Stimulated activated CD4-positive, alpha-beta T cell treated with anti-CD3 and anti-CD28 coated beads, Interleukin-1b, Interleukin-23, amount 100 ng/mL, for 48 hours (primary cell): Measurements from ENCODE around the gene CCDC141.

Source experiments
- DNase-seq: peaks from one replicate; pipeline ENCODE4 v3.0.0-alpha.2; 2020

The CCDC141 gene

GRCh38 chr2:178910005-178910404, 139.9 kb downstream of the CCDC141 start:
- no peak for DNase-seq

GRCh38 chr2:178909507-178909906, 140.4 kb downstream of the CCDC141 start:
- no peak for DNase-seq

- DNase-seq = no peak
These were observed 141.1 kb downstream of the CCDC141 start for GRCh38 chr2:178908810-178909209.

- DNase-seq = no peak
These were observed 144.7 kb downstream of the CCDC141 start for GRCh38 chr2:178905261-178905660.

GRCh38 chr2:178899656-178900055, 150.3 kb downstream of the CCDC141 start:
- no peak for DNase-seq

GRCh38 chr2:178895872-178896271, 154.1 kb downstream of the CCDC141 start:
- no peak for DNase-seq

GRCh38 chr2:178895171-178895570, 154.8 kb downstream of the CCDC141 start:
- DNase-seq = no peak

- DNase-seq = no peak
These were observed 156.9 kb downstream of the CCDC141 start for GRCh38 chr2:178892751-178893625.

GRCh38 chr2:178891959-178892485, 157.9 kb downstream of the CCDC141 start:
- no peak for DNase-seq

- peak; percentile 55 for DNase-seq
These were observed 158.5 kb downstream of the CCDC141 start for GRCh38 chr2:178891265-178891958.

- DNase-seq = no peak
These were observed 163.9 kb downstream of the CCDC141 start for GRCh38 chr2:178886006-178886405.

- DNase-seq = no peak
These were observed 165.5 kb downstream of the CCDC141 start for GRCh38 chr2:178884440-178884839.

- no peak for DNase-seq
These were observed 167.1 kb downstream of the CCDC141 start for GRCh38 chr2:178882666-178883440.

- DNase-seq = no peak
These were observed 168.9 kb downstream of the CCDC141 start for GRCh38 chr2:178881075-178881474.

- DNase-seq = no peak
These were observed 169.7 kb downstream of the CCDC141 start for GRCh38 chr2:178880257-178880656.

- DNase-seq = no peak
These were observed 172.1 kb downstream of the CCDC141 start for GRCh38 chr2:178877874-178878273.

GRCh38 chr2:178874529-178875240, 175.3 kb downstream of the CCDC141 start:
- DNase-seq = no peak

GRCh38 chr2:178873912-178874311, 176.0 kb downstream of the CCDC141 start:
- DNase-seq = no peak

GRCh38 chr2:178871536-178871935, 178.4 kb downstream of the CCDC141 start:
- no peak for DNase-seq

- no peak for DNase-seq
These were observed 179.2 kb downstream of the CCDC141 start for GRCh38 chr2:178870703-178871102.

GRCh38 chr2:178865999-178866398, 183.9 kb downstream of the CCDC141 start:
- DNase-seq = no peak

GRCh38 chr2:178865146-178865936, 184.6 kb downstream of the CCDC141 start:
- no peak for DNase-seq
